A204.1 (cell line): ENCODE data around the gene PPP6R2.

ENCODE experiments used
- FAIRE-seq: peaks from 2 replicates; lab custom pipeline; 2012; peaks lifted over from hg19 to GRCh38; lab: Jason Lieb, UNC

The PPP6R2 gene

DNA sequence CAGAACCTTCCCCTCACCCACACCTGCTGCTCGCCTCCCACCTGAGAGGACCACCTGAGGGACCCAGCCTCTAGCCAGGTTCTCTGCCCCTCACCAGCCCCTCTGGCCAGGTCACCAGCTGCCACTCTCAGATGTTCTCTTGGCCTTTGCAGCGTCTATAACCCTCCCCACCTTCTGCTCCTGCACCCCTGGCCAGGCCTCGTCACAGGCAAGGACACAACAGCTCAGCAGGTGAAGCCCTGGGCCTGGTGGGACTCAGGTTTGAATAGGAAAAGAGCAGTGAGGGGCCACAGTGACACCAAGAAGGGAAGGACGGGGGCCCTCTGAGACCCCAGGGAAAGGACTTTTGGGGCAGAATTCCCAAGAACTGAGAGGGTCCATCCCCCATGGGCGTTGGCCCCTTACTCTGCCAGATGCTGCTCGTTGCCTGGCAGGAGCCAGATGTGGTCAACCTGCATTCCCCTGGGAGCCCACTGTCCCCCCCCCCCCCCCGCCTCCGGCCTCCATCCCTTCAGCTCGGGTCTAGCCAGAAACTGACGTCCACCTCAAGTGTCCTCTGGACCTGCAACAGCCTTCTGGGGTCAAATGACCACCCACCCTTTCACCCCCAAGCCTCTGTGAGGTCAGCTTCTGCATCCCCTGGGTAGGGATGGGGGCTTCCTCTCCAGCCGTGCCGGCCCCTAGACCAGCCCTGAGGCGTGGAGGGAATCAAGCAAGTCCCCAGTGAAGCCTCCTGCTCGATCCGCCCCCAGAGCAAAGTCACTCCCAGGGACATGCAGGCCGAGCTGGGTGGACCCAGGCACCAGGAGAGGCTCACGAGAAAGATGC is 103.0 kb downstream of the PPP6R2 start:
- no peak for FAIRE-seq

DNA sequence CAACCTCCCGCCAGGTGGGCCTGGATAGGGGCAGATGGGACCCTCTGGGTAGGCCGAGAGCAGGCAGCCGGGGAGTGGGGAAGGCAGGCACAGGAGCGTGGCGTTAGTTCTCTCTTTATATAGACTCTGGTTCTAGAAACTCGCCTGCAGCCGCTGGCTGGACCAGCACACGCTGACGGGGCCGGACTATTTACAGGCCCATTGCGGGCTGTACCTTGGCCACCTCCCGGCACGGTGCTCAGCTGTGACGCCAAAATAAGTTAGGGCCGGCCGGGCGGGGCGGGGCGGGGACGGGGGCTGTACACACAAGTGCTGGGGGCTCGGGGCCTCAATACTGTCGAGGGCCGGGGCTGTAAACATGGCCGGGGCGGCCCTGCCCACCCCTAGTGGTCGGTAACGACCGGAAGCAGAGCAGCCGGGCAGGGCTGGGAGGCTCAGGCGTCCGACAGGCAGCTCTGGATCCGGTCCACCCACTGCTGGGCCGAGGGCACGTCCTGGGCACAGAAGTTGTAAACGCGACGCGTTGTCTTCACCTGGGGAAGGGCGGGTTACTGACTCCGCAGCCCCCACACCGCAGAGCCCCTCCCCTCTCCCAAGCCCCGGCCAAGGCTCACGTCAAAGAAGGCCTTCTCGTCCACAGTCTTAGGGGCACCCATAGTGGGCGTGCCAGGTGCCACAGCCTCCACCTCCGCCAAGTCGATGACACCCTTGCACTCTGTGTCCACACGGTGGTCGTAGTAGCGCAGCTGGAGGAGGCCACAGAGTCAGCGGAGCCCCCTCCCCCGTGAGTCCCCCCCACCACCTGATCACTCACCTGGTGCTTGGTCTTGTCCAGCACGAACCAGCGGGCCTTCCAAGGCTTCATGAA is 103.8 kb downstream of the PPP6R2 start:
- FAIRE-seq, result no peak

GRCh38 chr22:50447576-50448551 is 104.7 kb downstream of the PPP6R2 start:
- no peak for FAIRE-seq

GRCh38 chr22:50452649-50453048 is 109.5 kb downstream of the PPP6R2 start:
- no peak for FAIRE-seq

GRCh38 chr22:50454556-50455075 is 111.5 kb downstream of the PPP6R2 start:
- FAIRE-seq, result no peak

GRCh38 chr22:50455201-50455600 is 112.1 kb downstream of the PPP6R2 start:
- no peak for FAIRE-seq

DNA sequence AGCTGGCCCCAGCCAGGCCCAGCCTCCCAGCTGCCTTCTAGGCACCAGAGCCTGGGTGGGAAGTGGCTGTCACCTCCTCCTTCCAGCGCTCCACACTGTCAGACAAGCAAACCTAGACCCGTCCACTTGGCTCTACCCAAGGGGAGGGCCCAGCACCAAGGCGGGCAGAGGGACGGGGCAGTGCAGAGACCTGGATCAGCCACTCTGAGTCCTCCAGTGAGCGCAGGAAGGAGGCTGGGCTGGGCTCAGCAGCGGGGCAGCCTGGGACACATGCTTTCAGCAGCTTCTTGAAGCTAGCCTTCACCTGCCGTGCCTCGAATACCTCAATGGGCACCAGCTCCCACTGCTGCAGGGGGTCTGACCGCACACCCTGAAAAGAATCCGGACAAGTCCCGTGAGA is 112.9 kb downstream of the PPP6R2 start:
- no peak for FAIRE-seq

- no peak for FAIRE-seq
These were observed 113.5 kb downstream of the PPP6R2 start for GRCh38 chr22:50456466-50457234.

DNA sequence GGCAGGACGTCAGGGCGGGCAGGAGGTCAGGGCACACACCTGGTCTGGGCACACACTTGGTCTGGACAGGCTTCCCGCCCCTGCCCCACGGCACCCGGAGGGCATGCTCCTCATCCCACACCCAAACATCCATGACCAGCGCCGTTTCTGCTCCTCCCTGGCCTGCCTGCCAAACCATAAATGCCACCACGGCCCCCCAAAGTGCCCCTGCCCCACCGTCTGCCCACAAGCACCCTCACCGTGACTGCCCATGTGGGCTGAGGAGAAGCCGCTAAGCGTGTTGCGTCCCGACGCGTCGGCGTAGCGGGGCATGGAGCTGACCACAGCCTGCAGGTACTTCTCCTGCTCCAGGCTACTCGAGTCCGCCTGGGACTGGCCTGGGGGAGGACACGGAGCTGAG is 115.9 kb downstream of the PPP6R2 start:
- no peak for FAIRE-seq

GRCh38 chr22:50459496-50460140 is 116.5 kb downstream of the PPP6R2 start:
- no peak for FAIRE-seq

- no peak for FAIRE-seq
These were observed 117.8 kb downstream of the PPP6R2 start for GRCh38 chr22:50460938-50461337.

GRCh38 chr22:50461536-50461935 is 118.4 kb downstream of the PPP6R2 start:
- no peak for FAIRE-seq

- no peak for FAIRE-seq
These were observed 118.9 kb downstream of the PPP6R2 start for GRCh38 chr22:50461979-50462540.

DNA sequence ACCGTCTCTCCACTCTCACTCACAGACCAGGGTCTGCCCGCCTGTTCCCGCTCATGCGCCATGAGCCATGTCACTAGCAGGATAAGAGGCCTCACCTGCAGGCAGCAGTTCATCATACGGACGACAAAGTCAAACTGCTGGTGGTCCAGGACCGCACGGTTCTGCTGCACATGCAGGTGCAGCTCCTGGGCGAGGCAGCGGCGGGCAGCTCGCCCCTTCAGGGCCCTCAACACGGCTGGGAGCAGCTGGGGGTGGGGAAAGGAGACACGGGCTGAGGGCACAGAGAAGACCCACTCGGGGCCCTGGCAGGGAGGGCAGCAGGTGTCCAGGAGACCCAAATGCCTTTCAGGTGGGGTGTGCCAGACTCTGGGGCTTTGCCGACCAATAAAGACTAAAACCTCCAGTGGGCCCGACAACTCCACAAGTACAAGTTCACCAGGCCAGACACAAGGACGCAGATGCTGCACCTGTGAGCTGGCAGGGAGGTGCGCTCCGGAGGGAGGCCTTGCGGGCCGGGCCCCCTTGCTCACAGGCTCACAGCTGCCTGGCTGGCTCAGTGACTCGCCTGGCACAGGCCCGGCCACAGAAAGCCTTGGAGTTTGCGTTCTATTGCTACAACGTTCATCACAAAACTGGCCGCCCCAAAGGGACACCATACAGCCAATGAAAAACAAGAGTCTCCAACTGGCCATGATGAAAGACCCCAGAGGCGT is 120.2 kb downstream of the PPP6R2 start:
- FAIRE-seq, result no peak

DNA sequence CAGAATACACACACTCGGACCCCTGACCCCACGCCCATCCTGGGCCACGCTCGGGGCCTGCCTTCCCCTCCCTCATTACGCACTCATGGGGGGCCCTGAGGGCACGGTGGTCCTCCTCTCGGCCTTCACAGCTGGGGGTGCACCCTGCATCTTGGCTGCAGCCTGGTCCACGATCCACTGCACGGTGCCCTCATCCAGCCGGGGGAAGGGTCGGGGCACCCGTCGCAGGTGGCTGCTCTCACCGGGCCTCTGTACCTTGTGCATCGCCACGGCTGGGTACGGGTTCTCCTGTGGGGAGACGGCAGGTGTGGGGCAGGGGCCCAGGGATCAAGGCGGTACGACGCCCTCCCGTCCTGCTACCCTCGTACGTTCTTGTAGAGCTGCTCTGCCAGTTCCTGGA is 121.3 kb downstream of the PPP6R2 start:
- FAIRE-seq, result no peak

- FAIRE-seq, result no peak
These were observed 122.2 kb downstream of the PPP6R2 start for GRCh38 chr22:50465066-50465930.

GRCh38 chr22:50467341-50467740 is 124.2 kb downstream of the PPP6R2 start:
- no peak for FAIRE-seq

DNA sequence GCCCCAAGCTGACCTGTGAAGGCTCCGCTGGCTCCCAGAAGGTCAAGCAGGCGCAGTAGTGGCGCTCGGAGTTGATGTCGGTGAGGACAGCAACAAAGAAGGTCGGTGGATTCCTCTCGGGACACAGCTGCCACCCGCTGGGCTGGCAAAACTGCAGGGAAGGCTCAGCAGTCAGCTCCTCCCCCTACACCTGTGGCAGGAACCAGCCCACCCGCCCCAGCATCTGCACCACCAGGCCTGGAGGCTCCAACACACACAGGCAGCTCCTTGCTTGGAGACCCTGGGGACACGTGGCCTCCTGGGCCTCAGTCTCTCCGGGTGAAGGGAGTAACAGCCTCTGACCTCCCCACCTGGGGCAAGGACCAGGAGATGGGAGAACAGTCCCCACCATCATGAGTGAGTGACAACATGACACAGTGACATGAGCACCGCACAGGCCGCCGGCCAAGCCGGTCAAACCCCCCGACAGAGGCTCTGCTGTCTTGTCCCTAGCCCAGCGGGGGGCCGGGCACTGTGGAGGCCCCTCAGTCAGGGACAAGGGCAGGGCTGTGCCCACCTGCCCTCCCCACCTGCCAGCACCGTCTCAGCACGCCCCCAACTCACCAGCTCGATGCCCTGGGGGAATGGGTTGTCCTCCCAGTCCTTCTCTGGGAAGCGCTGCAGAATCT is 124.8 kb downstream of the PPP6R2 start:
- no peak for FAIRE-seq
